Measurements from ENCODE around the gene UQCR11. TPM values are rescaled to one million over a fixed set of nuclear protein-coding genes. Genes with fewer than 3 reads are reported as not detected.

Gene UQCR11
- total RNA-seq, 4 donors from 2014 or later, result 55.0 to 76.8 (median 73.8) TPM

GRCh38 chr19:1582201-1582600, 23.1 kb downstream of the UQCR11 start:
- TF ChIP-seq CTCF (IDR thresholded peaks at IDR 0.05; ENCODE audit: low read depth), result no peak

GRCh38 chr19:1580957-1581356, 24.3 kb downstream of the UQCR11 start:
- no peak for TF ChIP-seq CTCF (IDR thresholded peaks at IDR 0.05; ENCODE audit: low read depth)

GRCh38 chr19:1580382-1580781, 24.9 kb downstream of the UQCR11 start:
- no peak for TF ChIP-seq CTCF (IDR thresholded peaks at IDR 0.05; ENCODE audit: low read depth)

- no peak for TF ChIP-seq CTCF (IDR thresholded peaks at IDR 0.05; ENCODE audit: low read depth)
Observed at GRCh38 chr19:1579222-1579621, 26.0 kb downstream of the UQCR11 start.

GRCh38 chr19:1577929-1578618, 27.2 kb downstream of the UQCR11 start:
- TF ChIP-seq CTCF (IDR thresholded peaks at IDR 0.05; ENCODE audit: low read depth), result no peak

GRCh38 chr19:1577090-1577928, 28.0 kb downstream of the UQCR11 start:
- no peak for TF ChIP-seq CTCF (IDR thresholded peaks at IDR 0.05; ENCODE audit: low read depth)
